Uterus (tissue), 4 donors: Measurements from ENCODE around the gene ACOXL. TPM values are rescaled to one million over a fixed set of nuclear protein-coding genes. Genes with fewer than 3 reads are reported as not detected.

Experiments
- DNase-seq, 2 donors: peaks; one replicate each; pipeline ENCODE4 v3.0.0-alpha.2; 2019 to 2020
- H3K27ac ChIP-seq, 2 donors: fragments of 200-600 bp; sonication (generic); 1 replicate in 1 of 2; 2 replicates in 1 of 2; pipeline ENCODE4 v1.5.1; 2016 to 2018
- H3K27me3 ChIP-seq, 2 donors: fragments of 200-600 bp; sonication (generic); one replicate each; pipeline ENCODE4 v1.5.1; 2018 to 2019; ENCODE audit warnings: control low read depth in 1 of 2
- H3K36me3 ChIP-seq, 2 donors: fragments of 200-600 bp; sonication (generic); one replicate each; pipeline ENCODE4 v1.5.1; 2019; ENCODE audit warnings: control low read depth in 1 of 2
- H3K4me1 ChIP-seq, 2 donors: fragments of 200-600 bp; sonication (generic); one replicate each; pipeline ENCODE4 v1.5.1; 2018 to 2019; ENCODE audit warnings: control low read depth in 1 of 2
- H3K4me3 ChIP-seq, 2 donors: fragments of 200-600 bp; sonication (generic); 1 replicate in 1 of 2; 2 replicates in 1 of 2; pipeline ENCODE4 v1.5.1; 2018 to 2019; ENCODE audit warnings: mild to moderate bottlenecking in 1 of 2
- H3K9me3 ChIP-seq, 2 donors: fragments of 200-600 bp; sonication (generic); one replicate each; pipeline ENCODE4 v1.5.1; 2019; ENCODE audit warnings: control low read depth in 1 of 2
- CTCF ChIP-seq, 4 experiments: fragments of 200-600 bp in 2 of 4; fragments of 450-650 bp in 2 of 4; sonication (generic) in 2 of 4; IDR thresholded peaks; one replicate each; pipeline ENCODE4 v1.5.1; 2016 to 2019; ENCODE audit warnings: antibody characterized with exemption in 4 of 4, mild to moderate bottlenecking in 2 of 4, moderate library complexity in 1 of 4
- POLR2A ChIP-seq, 2 donors: fragments of 450-650 bp; IDR thresholded peaks; one replicate each; pipeline ENCODE4 v1.6.1; 2016; ENCODE audit warnings: antibody characterized with exemption in 2 of 2, mild to moderate bottlenecking in 1 of 2, moderate library complexity in 1 of 2
- intact Hi-C: fragments of 100-400 bp; cut with DNase I; formaldehyde crosslinking; loops from one replicate; pipeline ENCODE4 v1.15.1; 2023; ENCODE audit warnings: low total_unique reads
- total RNA-seq, 4 donors: library from RNA; depleted of rRNA in 3 of 4; stranded (reverse); fragments of >200 nt in 3 of 4; gene quantifications; one replicate each; pipeline versions ENCODE4 v1.1.0 to v1.2.4, GENCODE V29; 2014 to 2023
- donor health status: DM: yes; HTN: yes; CAD: no.

ACOXL gene
- total RNA-seq, 4 donors from 2014 or later: 0.18 to 0.41 TPM; not detected in 2

DNA sequence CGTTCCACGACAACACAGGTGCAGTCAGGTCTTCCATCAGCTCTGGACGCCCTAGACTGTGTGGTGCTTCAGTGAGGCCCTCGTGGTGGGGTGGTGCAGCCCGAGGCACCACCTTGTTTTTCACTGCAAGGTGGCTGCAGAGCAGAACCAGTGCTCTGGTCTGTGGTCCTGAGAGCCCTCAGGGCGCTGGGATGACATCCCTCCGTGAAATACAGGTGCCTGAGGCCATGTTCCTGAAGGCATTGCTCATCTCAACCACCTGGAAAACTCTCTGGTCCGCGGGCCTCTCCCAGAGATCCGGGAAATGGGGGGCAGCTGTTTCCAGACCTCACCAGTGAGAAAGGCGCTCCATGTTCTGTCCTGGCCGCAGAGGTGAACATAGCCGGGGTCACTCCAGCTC lies 119.2 kb downstream of the ACOXL start:
- intact Hi-C loops: no loop called here
- DNase-seq: no peak
- H3K27me3 ChIP-seq: no peaks in the 10 kb centered on the region
- no peak overlapping the region for H3K4me3 ChIP-seq
- H3K9me3 ChIP-seq: no peaks in the 10 kb centered on the region
- no peak overlapping the region for H3K27ac ChIP-seq
- no peaks in the 10 kb centered on the region for H3K36me3 ChIP-seq
- TF ChIP-seq CTCF (IDR thresholded peaks at IDR 0.05): no peak
- H3K4me1 ChIP-seq: no peaks in the 10 kb centered on the region

DNA sequence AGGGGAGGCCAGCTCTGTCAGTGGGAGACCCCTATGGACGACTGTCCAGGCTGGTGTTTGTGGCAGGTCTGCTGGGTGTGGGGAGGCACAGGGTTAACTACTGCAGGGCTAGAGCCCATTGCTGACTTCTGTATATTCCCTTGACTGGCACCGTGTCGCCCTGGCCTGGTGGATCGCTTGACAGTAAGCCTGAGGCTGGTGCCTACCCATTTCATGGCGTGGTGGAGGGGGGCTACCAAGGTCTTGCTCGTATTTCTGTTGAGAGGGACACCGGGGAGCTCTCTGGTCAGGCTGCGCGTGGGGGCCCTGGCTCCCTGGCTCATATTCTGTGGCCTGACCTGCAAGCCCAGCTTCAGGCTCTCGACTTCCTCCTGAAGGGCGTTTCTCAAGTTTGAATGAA lies 119.7 kb downstream of the ACOXL start:
- intact Hi-C loops: no loop called here

GRCh38 chr2:110852541-110853263 lies 120.3 kb downstream of the ACOXL start:
- intact Hi-C loops: no loop called here
- no peaks in the 10 kb centered on the region for H3K36me3 ChIP-seq
- DNase-seq: no peak
- no peak overlapping the region for H3K4me3 ChIP-seq
- no peak overlapping the region for H3K27ac ChIP-seq
- H3K4me1 ChIP-seq: no peaks in the 10 kb centered on the region
- no peaks in the 10 kb centered on the region for H3K27me3 ChIP-seq
- no peak for TF ChIP-seq CTCF (IDR thresholded peaks at IDR 0.05)
- H3K9me3 ChIP-seq: no peaks in the 10 kb centered on the region

More for the DNA sequence above, 119.7 kb downstream of the ACOXL start:
- H3K36me3 ChIP-seq: no peaks in the 10 kb centered on the region
- H3K4me3 ChIP-seq: no peak overlapping the region
- H3K4me1 ChIP-seq: no peaks in the 10 kb centered on the region
- no peak for TF ChIP-seq CTCF (IDR thresholded peaks at IDR 0.05)
- TF ChIP-seq POLR2A (IDR thresholded peaks at IDR 0.05): no peak
- no peaks in the 10 kb centered on the region for H3K9me3 ChIP-seq
- DNase-seq: no peak
- H3K27me3 ChIP-seq: no peaks in the 10 kb centered on the region
- no peak overlapping the region for H3K27ac ChIP-seq

- H3K4me3 ChIP-seq: no peak overlapping the region
- TF ChIP-seq CTCF (IDR thresholded peaks at IDR 0.05): no peak
- no peak for TF ChIP-seq POLR2A (IDR thresholded peaks at IDR 0.05)
- no peaks in the 10 kb centered on the region for H3K9me3 ChIP-seq
- no peaks in the 10 kb centered on the region for H3K4me1 ChIP-seq
- no peak overlapping the region for H3K27ac ChIP-seq
- H3K36me3 ChIP-seq: no peaks in the 10 kb centered on the region
- intact Hi-C loops: no loop called here
- no peaks in the 10 kb centered on the region for H3K27me3 ChIP-seq
- DNase-seq: no peak
Measured at GRCh38 chr2:110853516-110853915, 121.1 kb downstream of the ACOXL start.

DNA sequence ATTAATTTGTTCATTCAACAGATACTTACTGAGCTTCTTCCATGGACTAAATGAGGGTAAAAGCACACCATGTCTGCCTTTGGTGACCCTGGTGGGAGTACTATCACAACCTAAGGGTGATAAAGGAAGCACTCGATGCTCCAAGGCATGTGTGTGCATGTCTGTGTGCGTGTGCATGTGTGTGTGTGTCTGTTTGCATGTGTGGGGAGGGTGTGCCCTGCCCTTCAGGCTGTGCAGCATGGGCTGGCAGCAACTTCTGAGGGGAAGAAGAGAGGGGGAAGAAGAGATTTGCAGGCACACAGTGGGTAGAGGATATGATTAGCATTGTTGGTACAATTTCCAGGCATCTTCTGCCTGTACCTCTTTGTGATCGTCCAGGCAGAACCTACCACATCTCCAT lies 121.6 kb downstream of the ACOXL start:
- Histone ChIP-seq H3K4me3 (no peak overlapping the region), H3K4me1 (no peaks in the 10 kb centered on the region), H3K9me3 (no peaks in the 10 kb centered on the region), H3K27me3 (no peaks in the 10 kb centered on the region), H3K27ac (no peak overlapping the region), H3K36me3 (no peaks in the 10 kb centered on the region)
- DNase-seq: no peak
- TF ChIP-seq POLR2A (IDR thresholded peaks at IDR 0.05): no peak
- TF ChIP-seq CTCF (IDR thresholded peaks at IDR 0.05): no peak
- intact Hi-C loops: no loop called here
